ENCODE data around the gene WEE2. TPM values are rescaled to one million over a fixed set of nuclear protein-coding genes. Genes with fewer than 3 reads are reported as not detected.
"Not testable (repeated sequence)": the region's sequence is repeated elsewhere in the genome, so short reads cannot be mapped to it uniquely, and the experiment has no call there.

Gene WEE2
- 0.05 TPM in 1 of 2 replicates, not detected in the other for total RNA-seq (2014; rRNA removed; shearing (Covaris generic))

- no peak for DNase-seq (ENCODE audit: low spot score)
These were observed at the start of gene WEE2 for GRCh38 chr7:141708351-141708750. Gene WEE2, plus strand, starts transcription at chr7:141708353. Its CDS starts 406 bp downstream, at chr7:141708759.

- no peak for DNase-seq (ENCODE audit: low spot score)
These were observed 48.7 kb upstream of the WEE2 start for GRCh38 chr7:141659501-141659900.

- DNase-seq (ENCODE audit: low spot score) = no peak
These were observed 47.9 kb upstream of the WEE2 start for GRCh38 chr7:141660259-141660658.

GRCh38 chr7:141663081-141663849, 44.9 kb upstream of the WEE2 start:
- no peak for DNase-seq (ENCODE audit: low spot score)

- DNase-seq (ENCODE audit: low spot score) = no peak
These were observed 43.7 kb upstream of the WEE2 start for GRCh38 chr7:141664450-141664849.

- no peak for DNase-seq (ENCODE audit: low spot score)
These were observed 42.7 kb upstream of the WEE2 start for GRCh38 chr7:141665208-141666035.

- DNase-seq (ENCODE audit: low spot score) = no peak
These were observed 42.1 kb upstream of the WEE2 start for GRCh38 chr7:141666071-141666470.

- no peak for DNase-seq (ENCODE audit: low spot score)
These were observed 39.3 kb upstream of the WEE2 start for GRCh38 chr7:141668853-141669252.

- DNase-seq (ENCODE audit: low spot score) = no peak
These were observed 36.3 kb upstream of the WEE2 start for GRCh38 chr7:141671705-141672496.

- no peak for DNase-seq (ENCODE audit: low spot score)
These were observed 34.8 kb upstream of the WEE2 start for GRCh38 chr7:141673346-141673745.

GRCh38 chr7:141674171-141674671, 33.9 kb upstream of the WEE2 start:
- DNase-seq (ENCODE audit: low spot score) = no peak

- no peak for DNase-seq (ENCODE audit: low spot score)
These were observed 33.5 kb upstream of the WEE2 start for GRCh38 chr7:141674702-141675101.

- no peak for DNase-seq (ENCODE audit: low spot score)
These were observed 32.5 kb upstream of the WEE2 start for GRCh38 chr7:141675436-141676215.

GRCh38 chr7:141676618-141677017, 31.5 kb upstream of the WEE2 start:
- no peak for DNase-seq (ENCODE audit: low spot score)

- DNase-seq (ENCODE audit: low spot score) = no peak
These were observed 29.1 kb upstream of the WEE2 start for GRCh38 chr7:141679014-141679413.

- no peak for DNase-seq (ENCODE audit: low spot score)
These were observed 22.7 kb upstream of the WEE2 start for GRCh38 chr7:141685285-141686023.

- no peak for DNase-seq (ENCODE audit: low spot score)
These were observed 22.1 kb upstream of the WEE2 start for GRCh38 chr7:141686074-141686473.

- DNase-seq (ENCODE audit: low spot score) = no peak
These were observed 21.5 kb upstream of the WEE2 start for GRCh38 chr7:141686670-141687069.

- no peak for DNase-seq (ENCODE audit: low spot score)
These were observed 20.1 kb upstream of the WEE2 start for GRCh38 chr7:141688043-141688442.

GRCh38 chr7:141689072-141689825, 18.9 kb upstream of the WEE2 start:
- not testable (repeated sequence) for DNase-seq (ENCODE audit: low spot score)
